ENCODE measurements around the gene KRIT1.

DNA sequence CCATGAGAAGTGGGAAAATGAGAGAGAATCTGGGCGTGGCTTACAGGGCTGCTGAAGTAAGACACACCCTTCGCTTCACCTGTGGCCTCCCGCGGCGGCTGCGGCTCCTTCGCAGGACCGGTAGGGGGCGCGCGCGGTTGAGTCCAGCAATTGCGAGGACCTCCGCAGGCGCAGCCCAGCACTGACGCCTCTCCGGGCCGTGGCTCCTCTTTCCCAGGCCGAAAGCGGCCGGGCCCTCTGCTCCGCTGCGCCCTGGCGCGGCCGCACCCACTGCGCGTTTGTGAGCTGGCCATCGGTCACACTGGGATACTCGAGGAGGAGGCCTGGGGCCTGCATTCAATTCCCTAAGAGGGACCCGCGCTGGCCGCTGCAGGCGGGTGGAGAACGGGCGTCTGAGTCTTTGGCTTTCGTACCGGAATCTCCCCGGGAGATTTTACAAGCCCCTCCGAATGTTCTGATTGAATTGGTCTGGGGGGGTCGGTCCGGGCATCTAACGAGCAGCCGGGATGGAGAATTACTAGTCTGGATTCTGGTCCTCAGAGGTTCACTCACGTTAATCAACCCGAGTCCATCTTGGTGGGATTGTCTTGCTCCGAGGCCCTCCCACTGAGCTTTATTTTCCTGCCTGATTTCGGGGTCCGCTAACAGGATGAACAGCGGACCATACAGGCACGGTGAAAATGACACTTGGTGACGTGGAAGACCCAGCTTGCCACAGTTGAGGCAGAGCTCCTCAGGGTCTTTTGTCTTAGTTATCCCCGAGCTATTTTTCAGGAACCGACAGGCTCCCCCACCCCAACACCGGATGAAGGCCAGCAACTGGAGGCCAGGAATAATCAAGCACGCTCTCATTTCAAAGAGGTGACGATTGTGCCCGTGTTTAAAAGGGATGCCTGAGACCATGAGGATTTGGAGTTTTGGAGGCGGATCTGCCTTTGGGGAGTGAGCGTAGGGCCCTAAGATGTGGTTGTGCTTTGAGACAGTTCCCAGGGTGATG is 66.5 kb downstream of the KRIT1 start, which contains the start of gene LRRD1:
- TF ChIP-seq, protein P1, sequence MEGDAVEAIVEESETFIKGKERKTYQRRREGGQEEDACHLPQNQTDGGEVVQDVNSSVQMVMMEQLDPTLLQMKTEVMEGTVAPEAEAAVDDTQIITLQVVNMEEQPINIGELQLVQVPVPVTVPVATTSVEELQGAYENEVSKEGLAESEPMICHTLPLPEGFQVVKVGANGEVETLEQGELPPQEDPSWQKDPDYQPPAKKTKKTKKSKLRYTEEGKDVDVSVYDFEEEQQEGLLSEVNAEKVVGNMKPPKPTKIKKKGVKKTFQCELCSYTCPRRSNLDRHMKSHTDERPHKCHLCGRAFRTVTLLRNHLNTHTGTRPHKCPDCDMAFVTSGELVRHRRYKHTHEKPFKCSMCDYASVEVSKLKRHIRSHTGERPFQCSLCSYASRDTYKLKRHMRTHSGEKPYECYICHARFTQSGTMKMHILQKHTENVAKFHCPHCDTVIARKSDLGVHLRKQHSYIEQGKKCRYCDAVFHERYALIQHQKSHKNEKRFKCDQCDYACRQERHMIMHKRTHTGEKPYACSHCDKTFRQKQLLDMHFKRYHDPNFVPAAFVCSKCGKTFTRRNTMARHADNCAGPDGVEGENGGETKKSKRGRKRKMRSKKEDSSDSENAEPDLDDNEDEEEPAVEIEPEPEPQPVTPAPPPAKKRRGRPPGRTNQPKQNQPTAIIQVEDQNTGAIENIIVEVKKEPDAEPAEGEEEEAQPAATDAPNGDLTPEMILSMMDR (IDR thresholded peaks at IDR 0.05; ENCODE audit: poor library complexity, severe bottlenecking): peak; percentile 48
- no peak for TF ChIP-seq EP300 (conservative IDR thresholded peaks at IDR 0.05; ENCODE audit: poor library complexity, severe bottlenecking)
- no peak for TF ChIP-seq TAF1 (IDR thresholded peaks at IDR 0.05; ENCODE audit: low read depth)
- no peak for TF ChIP-seq EZH2 (IDR thresholded peaks at IDR 0.05; ENCODE audit: borderline replicate concordance, insufficient read depth, low read length, poor library complexity, severe bottlenecking)
- no peak for TF ChIP-seq SMC3 (conservative IDR thresholded peaks at IDR 0.05; ENCODE audit: poor library complexity)
- TF ChIP-seq, protein P2, sequence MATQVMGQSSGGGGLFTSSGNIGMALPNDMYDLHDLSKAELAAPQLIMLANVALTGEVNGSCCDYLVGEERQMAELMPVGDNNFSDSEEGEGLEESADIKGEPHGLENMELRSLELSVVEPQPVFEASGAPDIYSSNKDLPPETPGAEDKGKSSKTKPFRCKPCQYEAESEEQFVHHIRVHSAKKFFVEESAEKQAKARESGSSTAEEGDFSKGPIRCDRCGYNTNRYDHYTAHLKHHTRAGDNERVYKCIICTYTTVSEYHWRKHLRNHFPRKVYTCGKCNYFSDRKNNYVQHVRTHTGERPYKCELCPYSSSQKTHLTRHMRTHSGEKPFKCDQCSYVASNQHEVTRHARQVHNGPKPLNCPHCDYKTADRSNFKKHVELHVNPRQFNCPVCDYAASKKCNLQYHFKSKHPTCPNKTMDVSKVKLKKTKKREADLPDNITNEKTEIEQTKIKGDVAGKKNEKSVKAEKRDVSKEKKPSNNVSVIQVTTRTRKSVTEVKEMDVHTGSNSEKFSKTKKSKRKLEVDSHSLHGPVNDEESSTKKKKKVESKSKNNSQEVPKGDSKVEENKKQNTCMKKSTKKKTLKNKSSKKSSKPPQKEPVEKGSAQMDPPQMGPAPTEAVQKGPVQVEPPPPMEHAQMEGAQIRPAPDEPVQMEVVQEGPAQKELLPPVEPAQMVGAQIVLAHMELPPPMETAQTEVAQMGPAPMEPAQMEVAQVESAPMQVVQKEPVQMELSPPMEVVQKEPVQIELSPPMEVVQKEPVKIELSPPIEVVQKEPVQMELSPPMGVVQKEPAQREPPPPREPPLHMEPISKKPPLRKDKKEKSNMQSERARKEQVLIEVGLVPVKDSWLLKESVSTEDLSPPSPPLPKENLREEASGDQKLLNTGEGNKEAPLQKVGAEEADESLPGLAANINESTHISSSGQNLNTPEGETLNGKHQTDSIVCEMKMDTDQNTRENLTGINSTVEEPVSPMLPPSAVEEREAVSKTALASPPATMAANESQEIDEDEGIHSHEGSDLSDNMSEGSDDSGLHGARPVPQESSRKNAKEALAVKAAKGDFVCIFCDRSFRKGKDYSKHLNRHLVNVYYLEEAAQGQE (IDR thresholded peaks at IDR 0.05; ENCODE audit: borderline replicate concordance): no peak
- TF ChIP-seq MXI1 (conservative IDR thresholded peaks at IDR 0.05; ENCODE audit: poor library complexity, severe bottlenecking): no peak
- no peak for TF ChIP-seq POLR2AphosphoS5 (IDR thresholded peaks at IDR 0.05)
- TF ChIP-seq RAD21 (conservative IDR thresholded peaks at IDR 0.05): no peak

Data from neural cell (in vitro differentiated cells).